ENCODE results near the gene RBMS1.

GRCh38 chr2:160293391-160294091 is 200.1 kb downstream of the RBMS1 start:
- TF ChIP-seq CTCF (IDR thresholded peaks at IDR 0.05 in 4 of 5, conservative IDR thresholded peaks at IDR 0.05 in 1 of 5) (no peak), POLR2A (IDR thresholded peaks at IDR 0.05) (no peak)
